Stimulated activated naive CD4-positive, alpha-beta T cell treated with Interleukin-2 at 50 U/mL for 16 hours (primary cell): ENCODE results near the gene DDX41.

ENCODE experiments used
- DNase-seq: peaks from one replicate; lab custom pipeline; 2025; lab: John Stamatoyannopoulos, UW

The DDX41 gene

GRCh38 chr5:177468685-177469628 is 47.8 kb downstream of the DDX41 start:
- no peak for DNase-seq

GRCh38 chr5:177468329-177468684 is 48.5 kb downstream of the DDX41 start:
- no peak for DNase-seq

- no peak for DNase-seq
Measured at GRCh38 chr5:177467436-177467835, 49.3 kb downstream of the DDX41 start.

GRCh38 chr5:177466861-177467260 is 49.9 kb downstream of the DDX41 start:
- no peak for DNase-seq

- DNase-seq, result no peak
Measured at GRCh38 chr5:177465044-177465443, 51.7 kb downstream of the DDX41 start.

GRCh38 chr5:177462021-177462670 is 54.6 kb downstream of the DDX41 start:
- no peak for DNase-seq
